ENCODE data around the gene UBA3.

The UBA3 gene

GRCh38 chr3:69091389-69092029 is 11.3 kb upstream of the UBA3 start:
- no peaks in the 10 kb centered on the region for H3K27me3 Mint-ChIP-seq (ENCODE audit: low read depth)
- no peaks in the 10 kb centered on the region for H3K9me3 Mint-ChIP-seq

DNA sequence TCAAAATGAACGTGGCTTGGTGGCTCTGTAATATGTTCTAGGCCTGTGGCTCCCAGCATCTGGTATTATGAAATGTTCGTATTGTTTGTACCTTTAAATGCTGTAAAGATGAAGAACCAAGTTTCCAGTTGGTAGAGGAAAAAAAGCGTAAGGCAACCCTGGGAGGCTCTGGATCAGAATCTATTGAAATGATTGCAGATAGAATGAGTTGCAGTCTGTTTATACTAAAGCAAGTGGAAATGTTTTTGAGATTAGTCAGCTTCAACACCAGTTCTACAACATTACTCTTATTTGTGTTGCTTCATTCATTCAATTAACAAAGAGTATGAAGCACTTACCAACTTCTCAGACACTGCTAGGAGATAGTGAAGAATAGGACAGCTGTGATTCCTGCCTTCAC is 9.9 kb upstream of the UBA3 start:
- peak overlapping the region; percentile 70 for H3K27ac Mint-ChIP-seq
- H3K9me3 Mint-ChIP-seq: no peaks in the 10 kb centered on the region
- H3K27me3 Mint-ChIP-seq (ENCODE audit: low read depth): no peaks in the 10 kb centered on the region
- H3K4me3 Mint-ChIP-seq: peak overlapping the region; percentile 71
- peaks cover 54% of the 10 kb centered on the region for H3K4me1 Mint-ChIP-seq (ENCODE audit: low read depth)
- H3K36me3 Mint-ChIP-seq (ENCODE audit: low read depth): peaks cover 65% of the 10 kb centered on the region

More at GRCh38 chr3:69091389-69092029, 11.3 kb upstream of the UBA3 start:
- Mint-ChIP-seq H3K36me3 (ENCODE audit: low read depth) (peaks cover 63% of the 10 kb centered on the region), H3K4me3 (peak overlapping the region; percentile 80), H3K4me1 (ENCODE audit: low read depth) (peaks cover 64% of the 10 kb centered on the region), H3K27ac (peak overlapping the region; percentile 97)

DNA sequence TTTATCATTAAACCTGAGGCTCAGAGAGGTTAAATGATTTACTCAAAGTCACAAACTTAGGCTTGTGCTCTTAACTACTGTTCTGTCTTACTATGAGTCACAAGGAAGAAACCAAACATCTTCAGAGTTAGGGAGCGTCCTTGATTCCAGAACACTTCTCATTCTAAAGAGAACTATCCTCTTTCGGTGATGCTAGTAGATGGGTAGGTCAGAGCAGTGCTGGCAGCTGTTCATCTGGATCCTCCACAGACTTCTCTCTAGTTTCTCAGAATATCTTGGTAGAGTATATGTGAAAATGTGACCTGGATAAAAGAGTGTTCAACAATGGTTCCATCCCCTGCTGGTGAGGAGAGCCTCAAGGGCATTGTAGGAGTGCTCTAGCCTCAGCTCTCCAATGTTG is 7.9 kb upstream of the UBA3 start:
- Mint-ChIP-seq H3K27ac (peak overlapping the region; percentile 92), H3K36me3 (ENCODE audit: low read depth) (peaks cover 53% of the 10 kb centered on the region), H3K4me1 (ENCODE audit: low read depth) (peaks cover 53% of the 10 kb centered on the region), H3K4me3 (peak overlapping the region; percentile 92), H3K9me3 (no peaks in the 10 kb centered on the region), H3K27me3 (ENCODE audit: low read depth) (no peaks in the 10 kb centered on the region)

- Mint-ChIP-seq H3K27me3 (ENCODE audit: low read depth) (no peaks in the 10 kb centered on the region), H3K27ac (peak overlapping the region; percentile 46), H3K36me3 (ENCODE audit: low read depth) (peaks cover 47% of the 10 kb centered on the region), H3K9me3 (no peaks in the 10 kb centered on the region), H3K4me1 (ENCODE audit: low read depth) (peaks cover 55% of the 10 kb centered on the region), H3K4me3 (peak overlapping the region; percentile 74)
These were observed 7.0 kb upstream of the UBA3 start for GRCh38 chr3:69087030-69087791.

DNA sequence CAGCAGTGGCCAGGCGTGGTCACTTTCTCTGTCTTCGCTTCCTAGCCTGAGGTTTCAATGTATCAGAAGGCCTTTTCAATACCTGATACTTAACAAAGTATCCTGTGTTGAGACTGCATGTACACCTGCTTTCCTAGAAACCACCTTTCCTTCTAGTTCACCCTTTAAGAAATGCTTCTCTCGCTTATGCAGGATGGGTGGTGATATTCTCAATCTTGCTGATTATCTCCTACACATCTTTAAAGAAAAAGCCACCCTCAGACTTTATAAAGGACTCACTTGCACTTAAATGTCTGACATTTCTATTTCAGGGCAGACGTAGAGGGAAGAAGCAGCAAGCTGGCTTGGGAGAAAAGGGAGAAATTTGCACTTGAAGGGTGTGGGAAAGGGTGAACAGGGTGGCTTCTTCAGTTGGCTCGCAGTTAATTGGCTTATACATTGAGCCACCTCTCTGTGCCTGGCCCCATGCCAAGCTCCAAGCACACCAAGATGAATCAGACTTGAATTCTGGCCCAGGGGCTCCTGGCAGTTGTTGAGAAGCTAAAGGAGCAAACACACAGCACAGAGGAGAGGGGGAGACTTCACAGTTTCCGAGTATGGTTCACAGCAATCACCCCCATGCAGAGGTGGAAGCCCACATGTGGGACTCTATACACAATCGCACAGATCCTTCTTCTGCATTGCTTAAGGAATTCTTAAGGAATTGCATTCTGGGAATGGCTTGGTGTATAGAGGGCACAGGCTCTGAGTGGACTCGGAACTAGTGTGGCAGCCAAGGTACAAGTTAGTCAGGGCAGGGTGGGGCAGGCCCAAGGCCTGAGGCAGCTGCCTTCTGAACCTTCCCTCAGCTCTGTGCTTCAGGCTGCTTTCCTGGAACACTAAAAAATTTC is 5.9 kb upstream of the UBA3 start:
- peaks cover 57% of the 10 kb centered on the region for H3K4me1 Mint-ChIP-seq (ENCODE audit: low read depth)
- no peaks in the 10 kb centered on the region for H3K9me3 Mint-ChIP-seq
- peak overlapping the region; percentile 99 for H3K27ac Mint-ChIP-seq
- H3K4me3 Mint-ChIP-seq: peak overlapping the region; percentile 99
- H3K27me3 Mint-ChIP-seq (ENCODE audit: low read depth): no peaks in the 10 kb centered on the region
- peaks cover 42% of the 10 kb centered on the region for H3K36me3 Mint-ChIP-seq (ENCODE audit: low read depth)

DNA sequence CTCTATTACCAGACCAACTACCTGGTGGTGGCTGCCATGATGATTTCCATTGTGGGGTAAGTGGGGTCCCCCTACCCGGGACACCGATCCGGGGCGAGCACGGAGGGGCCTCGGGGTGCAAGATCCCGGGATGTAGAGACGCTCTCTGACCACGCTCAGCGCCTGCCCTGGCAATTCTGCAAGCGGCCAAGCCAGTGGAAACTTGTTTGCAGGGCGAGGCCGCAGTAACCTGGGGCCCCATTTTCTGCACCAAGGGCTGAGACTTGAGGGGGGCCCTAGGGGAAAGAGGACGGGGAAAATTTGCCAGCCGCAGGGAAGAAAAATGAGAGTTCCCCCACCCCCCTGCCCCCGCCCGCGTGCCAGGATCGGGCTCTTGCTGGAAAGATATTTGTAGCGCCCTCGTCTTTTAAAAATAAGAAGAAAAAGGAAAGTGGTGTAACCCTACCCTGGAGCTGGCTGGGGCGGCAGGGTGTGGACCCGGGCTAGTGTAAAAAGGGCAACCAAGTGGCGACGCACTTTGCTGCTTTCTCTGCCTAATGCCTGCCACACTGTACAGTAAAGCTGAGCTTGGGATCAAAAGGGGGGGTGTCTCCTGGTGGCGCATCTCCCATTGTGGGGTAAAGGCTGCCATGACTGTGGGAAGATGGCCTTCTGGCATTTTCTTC is 5.1 kb upstream of the UBA3 start:
- Mint-ChIP-seq H3K9me3 (no peaks in the 10 kb centered on the region), H3K36me3 (ENCODE audit: low read depth) (peaks cover 36% of the 10 kb centered on the region), H3K4me1 (ENCODE audit: low read depth) (peaks cover 56% of the 10 kb centered on the region), H3K4me3 (peak overlapping the region; percentile 99), H3K27ac (peak overlapping the region; percentile 99), H3K27me3 (ENCODE audit: low read depth) (no peaks in the 10 kb centered on the region)

DNA sequence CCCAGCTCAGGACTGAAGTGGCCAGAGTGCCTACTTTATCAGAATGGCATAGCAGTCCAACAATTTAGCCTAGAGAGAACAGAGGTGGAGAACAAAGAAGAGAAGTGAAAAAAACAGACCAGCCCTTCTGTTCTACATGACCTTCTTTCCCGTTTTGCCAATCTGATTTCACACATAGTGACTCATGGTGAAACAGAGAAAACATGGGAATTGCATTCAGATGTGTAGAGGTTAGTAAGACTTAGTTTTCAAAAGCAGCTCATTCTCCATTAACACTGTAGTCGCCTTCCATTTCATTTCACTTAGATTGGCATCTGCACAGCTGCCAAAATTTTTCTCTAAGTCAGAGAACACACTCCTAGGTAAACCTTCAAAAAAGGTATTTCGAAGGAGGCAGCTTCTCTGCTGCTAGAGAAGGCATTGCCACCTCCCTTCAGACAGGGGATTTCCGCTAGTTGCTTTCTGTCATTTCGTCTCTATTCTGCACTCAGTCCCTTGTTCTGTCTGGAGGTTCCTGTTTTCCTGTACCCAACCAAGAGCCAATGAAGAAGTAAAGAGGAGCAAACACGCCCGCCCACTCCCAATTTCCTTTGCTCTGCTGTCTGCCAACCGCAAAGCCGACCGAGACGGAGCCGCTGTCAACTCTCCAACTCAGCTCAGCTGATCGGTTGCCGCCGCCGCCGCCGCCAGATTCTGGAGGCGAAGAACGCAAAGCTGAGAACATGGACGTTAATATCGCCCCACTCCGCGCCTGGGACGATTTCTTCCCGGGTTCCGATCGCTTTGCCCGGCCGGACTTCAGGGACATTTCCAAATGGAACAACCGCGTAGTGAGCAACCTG is 4.4 kb upstream of the UBA3 start, which contains the start of gene ARL6IP5:
Gene ARL6IP5, plus strand, starts transcription at position 612 of the 842 bp plus-strand sequence. Its CDS starts 111 bp downstream, at position 723.
- Mint-ChIP-seq H3K4me1 (ENCODE audit: low read depth) (peaks cover 50% of the 10 kb centered on the region), H3K4me3 (peak within 1 kb of the TSS; percentile 99), H3K9me3 (no peaks in the 10 kb centered on the region), H3K27me3 (ENCODE audit: low read depth) (no peaks in the 10 kb centered on the region), H3K36me3 (ENCODE audit: low read depth) (peaks cover 30% of the 10 kb centered on the region), H3K27ac (peak within 1 kb of the TSS; percentile 99)

GRCh38 chr3:69082805-69083204 is 2.6 kb upstream of the UBA3 start:
- Mint-ChIP-seq H3K4me3 (peak overlapping the region; percentile 99), H3K9me3 (no peaks in the 10 kb centered on the region), H3K36me3 (ENCODE audit: low read depth) (peaks cover 30% of the 10 kb centered on the region), H3K4me1 (ENCODE audit: low read depth) (peaks cover 53% of the 10 kb centered on the region), H3K27me3 (ENCODE audit: low read depth) (no peaks in the 10 kb centered on the region), H3K27ac (peak overlapping the region; percentile 99)

DNA sequence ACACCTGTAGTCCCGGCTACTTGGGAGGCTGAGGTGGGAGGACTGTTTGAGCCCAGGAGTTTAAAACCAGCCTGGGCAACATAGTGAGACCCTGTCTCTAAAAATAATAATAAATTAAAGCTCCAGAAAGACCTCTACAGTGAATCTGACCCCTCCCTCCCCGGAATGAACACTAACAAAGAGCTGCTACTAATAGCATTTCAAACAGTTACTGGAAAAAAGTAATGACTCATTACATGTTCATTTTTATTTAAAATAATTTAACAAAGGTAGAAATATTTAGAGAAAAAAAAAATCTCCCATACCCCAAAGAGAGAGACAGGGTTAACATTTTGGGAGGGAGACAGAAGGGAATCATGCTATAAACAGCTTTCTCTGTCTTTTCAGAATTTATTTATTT is 2.2 kb upstream of the UBA3 start:
- peak overlapping the region; percentile 99 for H3K4me3 Mint-ChIP-seq
- H3K4me1 Mint-ChIP-seq (ENCODE audit: low read depth): peaks cover 56% of the 10 kb centered on the region
- no peaks in the 10 kb centered on the region for H3K9me3 Mint-ChIP-seq
- H3K27ac Mint-ChIP-seq: peak overlapping the region; percentile 99
- H3K27me3 Mint-ChIP-seq (ENCODE audit: low read depth): no peaks in the 10 kb centered on the region
- H3K36me3 Mint-ChIP-seq (ENCODE audit: low read depth): peaks cover 32% of the 10 kb centered on the region

GRCh38 chr3:69081583-69082262 is 1.6 kb upstream of the UBA3 start:
- Mint-ChIP-seq H3K9me3 (no peaks in the 10 kb centered on the region), H3K4me1 (ENCODE audit: low read depth) (peaks cover 59% of the 10 kb centered on the region), H3K36me3 (ENCODE audit: low read depth) (peaks cover 31% of the 10 kb centered on the region), H3K27ac (peak overlapping the region; percentile 99), H3K4me3 (peak overlapping the region; percentile 99), H3K27me3 (ENCODE audit: low read depth) (no peaks in the 10 kb centered on the region)

DNA sequence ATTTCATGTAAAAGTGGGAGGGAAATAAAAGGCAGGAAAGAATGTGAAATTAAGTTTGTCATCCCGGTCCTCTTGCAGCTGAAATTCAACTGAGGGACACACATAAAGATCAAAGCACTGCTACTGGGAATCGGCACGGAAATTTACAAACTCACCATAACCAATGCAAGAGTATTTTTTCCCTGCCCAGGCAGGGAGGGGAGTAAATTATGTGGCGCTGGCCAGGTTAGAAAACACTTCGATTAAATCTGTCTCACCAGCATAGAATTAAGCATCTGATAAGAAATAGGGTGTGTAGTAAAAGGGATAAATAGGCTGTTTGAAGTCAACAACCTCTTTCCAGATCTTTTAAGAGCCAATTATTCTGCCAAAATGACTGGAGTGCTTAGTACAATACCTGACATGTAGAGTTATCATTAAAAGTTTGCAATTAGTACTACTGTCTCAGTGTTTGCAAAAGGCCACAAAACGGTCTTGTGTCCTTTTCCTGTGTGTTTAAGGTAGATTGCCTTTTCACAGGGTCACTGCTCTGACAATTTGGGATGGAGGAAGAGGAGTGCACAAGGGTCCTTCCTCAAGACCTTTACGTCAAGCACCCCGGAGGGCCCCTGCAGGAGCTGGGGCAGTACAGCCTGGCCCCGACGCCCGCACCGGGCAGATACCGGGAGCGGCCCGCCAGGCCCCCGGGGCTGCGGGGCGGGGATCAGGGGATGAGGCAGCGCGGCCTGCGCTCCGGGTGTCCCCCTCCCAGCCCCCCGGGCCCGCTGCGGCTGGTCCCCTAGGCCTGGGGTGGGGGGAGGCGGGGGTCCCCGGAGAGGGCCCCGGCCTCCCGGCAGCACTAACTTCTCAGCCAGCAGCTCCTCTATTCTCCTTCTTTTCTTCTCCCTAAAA is 651 bp downstream of the UBA3 start:
- Mint-ChIP-seq H3K4me1 (ENCODE audit: low read depth) (peaks cover 57% of the 10 kb centered on the region), H3K36me3 (ENCODE audit: low read depth) (peaks cover 17% of the 10 kb centered on the region), H3K27ac (peak overlapping the region; percentile 29), H3K27me3 (ENCODE audit: low read depth) (no peaks in the 10 kb centered on the region), H3K9me3 (no peaks in the 10 kb centered on the region), H3K4me3 (peak overlapping the region; percentile 87)

- Mint-ChIP-seq H3K9me3 (no peaks in the 10 kb centered on the region), H3K27ac (peak overlapping the region; percentile 17), H3K4me3 (no peak overlapping the region), H3K36me3 (ENCODE audit: low read depth) (peaks cover 39% of the 10 kb centered on the region), H3K4me1 (ENCODE audit: low read depth) (peaks cover 23% of the 10 kb centered on the region), H3K27me3 (ENCODE audit: low read depth) (no peaks in the 10 kb centered on the region)
These were observed 7.2 kb downstream of the UBA3 start for GRCh38 chr3:69072928-69073327.

All from T-helper 1 cell treated with Interleukin-12 subunit alpha and Interleukin-12 subunit beta and Interleukin-4 antibody, amounts not matched to agents 30 μg/mL and 1 μg/mL, for 36 hours (primary cell).